Right renal cortex interstitium (tissue), 3 donors: ENCODE data around the gene CCDC59. TPM values are rescaled to one million over a fixed set of nuclear protein-coding genes. Genes with fewer than 3 reads are reported as not detected.

Experiments
- DNase-seq, 3 donors: peaks; one replicate each; pipeline ENCODE4 v3.0.0-alpha.2; 2013; ENCODE audit warnings: low read depth in 3 of 3, low spot score in 2 of 3
- polyA plus RNA-seq, 3 donors: library from polyadenylated mRNA; unstranded; fragments of 120-200 nt; gene quantifications; one replicate each; pipeline ENCODE4 v1.2.1, GENCODE V29; 2013; ENCODE audit not compliant: insufficient read length in 3 of 3

The CCDC59 gene
- polyA plus RNA-seq, 3 donors = 57.2 to 67.8 (median 61.7) TPM

GRCh38 chr12:82325540-82326336 lies 32.4 kb downstream of the CCDC59 start:
- DNase-seq = no peak

- no peak for DNase-seq
Observed at GRCh38 chr12:82319276-82319675, 38.9 kb downstream of the CCDC59 start.

GRCh38 chr12:82314406-82314892 lies 43.7 kb downstream of the CCDC59 start:
- no peak for DNase-seq

Other genes with a start within 250 kb of the CCDC59 start
- 10 to 100 TPM; 15.6 to 19.1 (median 17.3) TPM for gene METTL25, start 142 bp upstream of the CCDC59 start, polyA plus RNA-seq